Esophagus squamous epithelium (tissue), 5 donors: ENCODE measurements around the gene RSPH1. TPM values are rescaled to one million over a fixed set of nuclear protein-coding genes. Genes with fewer than 3 reads are reported as not detected.
"Not testable (repeated sequence)": the region's sequence is repeated elsewhere in the genome, so short reads cannot be mapped to it uniquely, and the experiment has no call there.

Source experiments
- DNase-seq: peaks from one replicate; lab custom pipeline; 2025; lab: John Stamatoyannopoulos, UW
- H3K27ac ChIP-seq, 4 donors: fragments of 200-600 bp; sonication (generic); one replicate each; pipeline ENCODE4 v1.5.1; 2016 to 2019; ENCODE audit warnings: mild to moderate bottlenecking in 1 of 4
- H3K27me3 ChIP-seq, 4 donors: fragments of 200-600 bp; sonication (generic); 1 replicate in 3 of 4; 2 replicates in 1 of 4; pipeline versions ENCODE4 v1.5.1 to v1.6.0; 2017 to 2021; ENCODE audit warnings: antibody characterized with exemption in 1 of 4
- H3K36me3 ChIP-seq, 3 donors: fragments of 200-600 bp; sonication (generic); one replicate each; pipeline ENCODE4 v1.5.1; 2016 to 2019
- H3K4me1 ChIP-seq, 3 donors: fragments of 200-600 bp; sonication (generic); one replicate each; pipeline ENCODE4 v1.5.1; 2017 to 2019
- H3K4me3 ChIP-seq, 4 donors: fragments of 200-600 bp; sonication (generic); 1 replicate in 3 of 4; 2 replicates in 1 of 4; pipeline ENCODE4 v1.5.1; 2016 to 2019; ENCODE audit warnings: mild to moderate bottlenecking in 2 of 4, moderate library complexity in 1 of 4
- H3K9me3 ChIP-seq, 3 donors: fragments of 200-600 bp; sonication (generic); one replicate each; pipeline ENCODE4 v1.5.1; 2016 to 2019
- POLR2A ChIP-seq, 4 donors: fragments of 450-650 bp; IDR thresholded peaks; one replicate each; pipeline ENCODE4 v1.6.1; 2017; ENCODE audit warnings: antibody characterized with exemption in 4 of 4, mild to moderate bottlenecking in 4 of 4, moderate library complexity in 3 of 4
- WGBS, 2 donors: methylation state at CpG; one replicate each; pipeline ENCODE4 v1.1.5; 2018; 5-methylcytosine and 5-hydroxymethylcytosine counted together
- intact Hi-C: fragments of 100-400 bp; cut with DNase I; formaldehyde crosslinking; loops from one replicate; pipeline ENCODE4 v1.15.0; 2022
- total RNA-seq, 4 donors: library from RNA; depleted of rRNA; stranded (reverse); fragments of >200 nt; gene quantifications; one replicate each; pipeline ENCODE4 v1.1.0, GENCODE V29; 2016
- TF ChIP-seq, protein P1 (sequence below), 6 experiments: fragments of 450-650 bp in 4 of 6; fragments of 200-600 bp in 2 of 6; sonication (generic) in 2 of 6; IDR thresholded peaks; one replicate each; pipeline ENCODE4 v1.5.1; 2016 to 2019; ENCODE audit warnings: antibody characterized with exemption in 6 of 6, mild to moderate bottlenecking in 4 of 6, moderate library complexity in 4 of 6
- donor health status: DM: yes; HTN: yes; CAD: no.

RSPH1 gene
- total RNA-seq, 4 donors from 2014 or later, result 0.19 TPM; not detected in 3

DNA sequence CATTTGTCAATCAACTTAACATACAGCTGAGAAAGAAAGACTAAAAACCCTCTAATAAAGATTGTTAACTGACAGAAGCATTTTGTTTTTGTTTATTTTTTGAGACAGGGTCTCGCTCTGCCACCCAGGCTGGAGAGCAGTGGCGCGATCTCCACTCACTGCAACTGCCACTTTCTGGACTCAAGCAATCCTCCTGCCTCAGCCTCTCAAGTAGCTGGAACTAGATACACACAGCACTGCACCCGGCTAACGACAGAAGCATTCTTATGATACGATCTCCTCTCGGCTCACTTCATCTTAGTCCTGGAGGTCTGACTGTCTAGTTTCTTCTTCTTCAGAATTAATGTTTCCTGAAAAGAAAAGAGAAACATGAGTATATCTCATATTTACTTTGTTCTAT is 23.5 kb downstream of the RSPH1 start:
- Histone ChIP-seq H3K27me3 (no peaks in the 10 kb centered on the region), H3K27ac (no peak overlapping the region), H3K4me1 (peaks cover 8 to 38% (median 12%) of the 10 kb centered on the region in 3 donors), H3K36me3 (no peaks in the 10 kb centered on the region), H3K4me3 (no peak overlapping the region), H3K9me3 (no peaks in the 10 kb centered on the region)
- intact Hi-C loops, result no loop called here
- WGBS, 2 donors, result 68 to 84% methylated on average over 7 of the region's 7 CpGs
- no peak for DNase-seq
- TF ChIP-seq, protein P1, sequence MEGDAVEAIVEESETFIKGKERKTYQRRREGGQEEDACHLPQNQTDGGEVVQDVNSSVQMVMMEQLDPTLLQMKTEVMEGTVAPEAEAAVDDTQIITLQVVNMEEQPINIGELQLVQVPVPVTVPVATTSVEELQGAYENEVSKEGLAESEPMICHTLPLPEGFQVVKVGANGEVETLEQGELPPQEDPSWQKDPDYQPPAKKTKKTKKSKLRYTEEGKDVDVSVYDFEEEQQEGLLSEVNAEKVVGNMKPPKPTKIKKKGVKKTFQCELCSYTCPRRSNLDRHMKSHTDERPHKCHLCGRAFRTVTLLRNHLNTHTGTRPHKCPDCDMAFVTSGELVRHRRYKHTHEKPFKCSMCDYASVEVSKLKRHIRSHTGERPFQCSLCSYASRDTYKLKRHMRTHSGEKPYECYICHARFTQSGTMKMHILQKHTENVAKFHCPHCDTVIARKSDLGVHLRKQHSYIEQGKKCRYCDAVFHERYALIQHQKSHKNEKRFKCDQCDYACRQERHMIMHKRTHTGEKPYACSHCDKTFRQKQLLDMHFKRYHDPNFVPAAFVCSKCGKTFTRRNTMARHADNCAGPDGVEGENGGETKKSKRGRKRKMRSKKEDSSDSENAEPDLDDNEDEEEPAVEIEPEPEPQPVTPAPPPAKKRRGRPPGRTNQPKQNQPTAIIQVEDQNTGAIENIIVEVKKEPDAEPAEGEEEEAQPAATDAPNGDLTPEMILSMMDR (IDR thresholded peaks at IDR 0.05), result no peak
- TF ChIP-seq POLR2A (IDR thresholded peaks at IDR 0.05), result no peak

DNA sequence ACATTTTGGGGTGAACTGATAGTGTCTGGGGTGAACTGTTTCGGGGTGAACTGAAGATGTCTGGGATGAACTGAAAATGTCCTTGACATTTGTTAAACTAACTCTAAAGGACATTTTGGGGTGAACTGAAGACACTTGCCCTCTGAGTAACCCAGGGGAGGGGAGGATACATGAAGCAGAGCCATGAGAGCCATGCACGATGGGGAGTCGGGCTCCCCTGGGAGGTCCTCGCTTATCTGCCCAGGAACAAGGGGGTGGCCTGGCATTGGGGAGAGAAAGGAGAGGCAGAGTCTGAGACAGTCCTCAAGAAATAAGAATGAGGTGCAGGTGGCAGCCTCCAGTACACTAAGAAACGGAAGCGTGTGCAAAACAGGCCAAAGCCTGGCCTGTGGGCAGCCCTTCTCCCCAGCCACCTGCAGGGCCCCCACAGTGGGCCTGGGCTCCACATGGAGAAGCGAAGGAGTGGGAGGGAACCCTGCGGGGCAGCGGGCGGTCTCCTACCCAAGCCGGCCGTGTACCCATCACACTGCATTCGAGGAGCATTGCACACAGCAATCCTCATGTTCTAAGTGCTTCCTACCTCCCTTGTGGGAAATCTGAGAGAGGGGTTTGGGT is 24.2 kb downstream of the RSPH1 start:
- WGBS, 2 donors, result 91 to 94% methylated on average over 10 to 12 of the region's 13 CpGs
- DNase-seq, result no peak
- H3K4me3 ChIP-seq, result no peak overlapping the region

DNA sequence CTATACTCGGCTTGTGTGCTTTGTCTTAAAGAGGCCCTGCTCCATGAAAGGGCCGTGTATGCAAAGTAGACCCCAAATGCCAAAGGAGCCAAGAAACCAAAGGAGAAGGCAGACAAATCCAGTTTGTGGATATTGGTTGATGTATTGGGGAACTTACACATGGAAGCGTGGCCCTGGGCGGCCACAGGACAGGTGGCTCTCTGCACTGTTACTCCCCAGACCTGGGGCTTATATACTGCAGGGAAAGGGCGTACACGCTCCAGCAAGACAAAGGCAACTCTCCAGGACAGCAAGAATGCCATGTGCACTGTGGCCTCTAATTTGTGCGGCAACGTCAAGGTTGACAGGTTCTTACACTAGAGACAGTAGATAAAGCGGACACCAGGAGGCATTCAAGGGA is 24.8 kb downstream of the RSPH1 start:
- H3K9me3 ChIP-seq, result no peaks in the 10 kb centered on the region
- intact Hi-C loops, result no loop called here
- 91 to 93% methylated on average over 8 to 9 of the region's 9 CpGs for WGBS, 2 donors
- peaks cover 8 to 44% (median 15%) of the 10 kb centered on the region in 3 donors for H3K4me1 ChIP-seq
- no peaks in the 10 kb centered on the region for H3K36me3 ChIP-seq
- no peaks in the 10 kb centered on the region for H3K27me3 ChIP-seq
- no peak overlapping the region for H3K27ac ChIP-seq
- TF ChIP-seq POLR2A (IDR thresholded peaks at IDR 0.05), result no peak
- TF ChIP-seq, protein P1 (IDR thresholded peaks at IDR 0.05), result no peak
- no peak for DNase-seq
- H3K4me3 ChIP-seq, result no peak overlapping the region

More for the DNA sequence above, 24.2 kb downstream of the RSPH1 start:
- Histone ChIP-seq H3K36me3 (no peaks in the 10 kb centered on the region), H3K4me1 (peaks cover 8 to 44% (median 15%) of the 10 kb centered on the region in 3 donors), H3K27ac (no peak overlapping the region), H3K9me3 (no peaks in the 10 kb centered on the region), H3K27me3 (no peaks in the 10 kb centered on the region)
- TF ChIP-seq POLR2A (IDR thresholded peaks at IDR 0.05), result no peak
- TF ChIP-seq, protein P1 (IDR thresholded peaks at IDR 0.05), result no peak
- intact Hi-C loops, result no loop called here

DNA sequence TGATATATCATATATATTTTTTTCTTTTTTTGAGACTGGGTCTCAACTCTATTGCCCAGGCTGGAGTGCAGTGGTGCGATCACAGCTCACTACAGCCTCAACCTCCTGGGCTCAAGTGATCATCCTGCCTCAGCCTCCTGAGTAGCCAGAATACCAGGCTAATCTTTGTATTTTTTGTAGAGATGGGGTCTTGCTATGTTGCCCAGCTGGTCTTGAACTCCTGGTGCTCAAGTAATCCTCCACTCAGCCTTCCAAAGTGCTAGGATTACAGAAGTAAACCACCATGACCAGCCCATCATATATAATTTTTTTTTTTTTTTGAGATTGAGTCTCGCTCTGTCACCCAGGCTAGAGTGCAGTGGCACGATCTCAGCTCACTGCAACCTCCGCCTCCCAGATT is 26.3 kb downstream of the RSPH1 start:
- H3K9me3 ChIP-seq, H3K4me3 ChIP-seq, H3K36me3 ChIP-seq, intact Hi-C loops, H3K27ac ChIP-seq, H3K27me3 ChIP-seq, DNase-seq: not testable (repeated sequence)
- 95% methylated on average over 4 of the region's 4 CpGs for WGBS, 2 donors
- H3K4me1 ChIP-seq, result peaks cover 8 to 49% (median 20%) of the 10 kb centered on the region in 3 donors

DNA sequence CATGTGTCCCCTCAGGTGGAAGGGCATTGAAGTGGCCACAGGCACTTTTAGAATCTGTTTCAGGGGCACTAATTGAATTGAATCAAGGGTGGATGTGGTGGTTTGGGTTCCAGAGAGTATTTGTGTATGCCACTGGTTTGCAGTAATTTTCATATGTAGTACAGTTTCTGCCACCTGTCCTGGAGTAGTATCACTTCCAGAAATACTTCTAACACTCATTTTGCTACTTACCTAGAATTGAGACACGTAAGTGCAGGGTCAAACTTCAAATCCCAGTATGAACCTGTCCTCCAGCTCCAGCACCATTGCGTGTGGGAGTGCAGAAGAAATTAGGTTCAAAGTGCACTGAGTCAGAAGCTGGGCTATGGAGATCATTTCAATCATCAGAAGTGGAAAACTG is 26.8 kb downstream of the RSPH1 start:
- no peak overlapping the region for H3K27ac ChIP-seq

More for the DNA sequence above, 26.8 kb downstream of the RSPH1 start:
- WGBS, 2 donors, result 31 to 54% methylated on average over 2 of the region's 2 CpGs
- H3K36me3 ChIP-seq, result no peaks in the 10 kb centered on the region
- H3K27me3 ChIP-seq, result no peaks in the 10 kb centered on the region
- TF ChIP-seq, protein P1 (IDR thresholded peaks at IDR 0.05), result no peak
- TF ChIP-seq POLR2A (IDR thresholded peaks at IDR 0.05), result no peak
- DNase-seq, result no peak
- intact Hi-C loops, result no loop called here
- H3K9me3 ChIP-seq, result no peaks in the 10 kb centered on the region
- H3K4me3 ChIP-seq, result no peak overlapping the region
- H3K4me1 ChIP-seq, result peaks cover 5 to 45% (median 20%) of the 10 kb centered on the region in 3 donors
